ENCODE measurements around the gene CH25H. TPM values are rescaled to one million over a fixed set of nuclear protein-coding genes. Genes with fewer than 3 reads are reported as not detected.
"Not testable (repeated sequence)": the region's sequence is repeated elsewhere in the genome, so short reads cannot be mapped to it uniquely, and the experiment has no call there.

CH25H gene
- total RNA-seq, 1 donor = 2.2 TPM

GRCh38 chr10:89183571-89183970, 23.5 kb downstream of the CH25H start:
- DNase-seq (ENCODE audit: low read depth) = peak; percentile 25
- no peak overlapping the region for H3K4me3 ChIP-seq (ENCODE audit: low read depth, low read length)
- TF ChIP-seq, protein P1, sequence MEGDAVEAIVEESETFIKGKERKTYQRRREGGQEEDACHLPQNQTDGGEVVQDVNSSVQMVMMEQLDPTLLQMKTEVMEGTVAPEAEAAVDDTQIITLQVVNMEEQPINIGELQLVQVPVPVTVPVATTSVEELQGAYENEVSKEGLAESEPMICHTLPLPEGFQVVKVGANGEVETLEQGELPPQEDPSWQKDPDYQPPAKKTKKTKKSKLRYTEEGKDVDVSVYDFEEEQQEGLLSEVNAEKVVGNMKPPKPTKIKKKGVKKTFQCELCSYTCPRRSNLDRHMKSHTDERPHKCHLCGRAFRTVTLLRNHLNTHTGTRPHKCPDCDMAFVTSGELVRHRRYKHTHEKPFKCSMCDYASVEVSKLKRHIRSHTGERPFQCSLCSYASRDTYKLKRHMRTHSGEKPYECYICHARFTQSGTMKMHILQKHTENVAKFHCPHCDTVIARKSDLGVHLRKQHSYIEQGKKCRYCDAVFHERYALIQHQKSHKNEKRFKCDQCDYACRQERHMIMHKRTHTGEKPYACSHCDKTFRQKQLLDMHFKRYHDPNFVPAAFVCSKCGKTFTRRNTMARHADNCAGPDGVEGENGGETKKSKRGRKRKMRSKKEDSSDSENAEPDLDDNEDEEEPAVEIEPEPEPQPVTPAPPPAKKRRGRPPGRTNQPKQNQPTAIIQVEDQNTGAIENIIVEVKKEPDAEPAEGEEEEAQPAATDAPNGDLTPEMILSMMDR (IDR thresholded peaks at IDR 0.05; ENCODE audit: insufficient read depth, low read length) = no peak

DNA sequence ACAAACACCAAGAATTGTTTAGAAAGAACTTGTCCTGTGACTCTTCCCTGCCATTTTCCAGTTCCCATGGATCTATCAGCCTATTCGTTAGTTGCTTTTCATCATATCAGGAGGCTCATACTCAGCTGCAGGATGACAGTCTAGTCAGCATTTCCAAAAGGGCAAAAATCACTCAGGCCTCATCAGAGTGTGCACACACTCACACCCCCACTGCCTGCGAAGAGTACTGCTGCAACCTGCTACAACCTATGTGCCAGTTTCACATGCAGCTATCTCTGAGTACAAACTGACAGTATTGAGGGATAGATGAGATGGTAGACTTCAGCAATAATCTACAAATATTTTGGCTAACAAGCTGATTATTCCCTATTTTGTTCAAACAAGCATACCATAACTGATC, 24.2 kb downstream of the CH25H start:
- DNase-seq (ENCODE audit: low read depth) = no peak
- H3K4me3 ChIP-seq (ENCODE audit: low read depth, low read length) = no peak overlapping the region
- TF ChIP-seq, protein P1 (IDR thresholded peaks at IDR 0.05; ENCODE audit: insufficient read depth, low read length) = no peak

GRCh38 chr10:89175816-89176215, 31.3 kb downstream of the CH25H start:
- H3K4me3 ChIP-seq (ENCODE audit: low read depth, low read length) = no peak overlapping the region
- TF ChIP-seq, protein P1 (IDR thresholded peaks at IDR 0.05; ENCODE audit: insufficient read depth, low read length) = no peak
- peak; percentile 14 for DNase-seq (ENCODE audit: low read depth)

DNA sequence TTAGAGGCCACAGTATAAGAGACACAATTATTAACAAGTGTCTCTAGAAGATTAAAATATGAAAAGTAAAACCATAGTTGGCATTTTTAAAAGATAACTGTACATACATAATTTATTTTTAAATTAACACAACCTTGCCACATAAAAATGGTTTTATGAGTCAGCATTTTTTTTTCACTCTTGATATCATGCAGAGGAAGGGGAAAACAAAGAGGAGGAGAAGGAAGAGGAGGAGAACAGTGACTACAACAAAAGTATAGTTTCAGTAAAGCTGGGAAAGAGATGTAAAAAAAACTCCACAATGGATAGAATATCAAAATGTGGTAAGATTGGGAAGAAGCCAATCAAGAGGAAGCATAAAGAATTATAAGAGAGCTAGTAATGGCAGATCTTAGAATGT, 34.0 kb downstream of the CH25H start:
- H3K4me3 ChIP-seq (ENCODE audit: low read depth, low read length) = no peak overlapping the region
- TF ChIP-seq, protein P1 (IDR thresholded peaks at IDR 0.05; ENCODE audit: insufficient read depth, low read length) = no peak
- peak; percentile 21 for DNase-seq (ENCODE audit: low read depth)

DNA sequence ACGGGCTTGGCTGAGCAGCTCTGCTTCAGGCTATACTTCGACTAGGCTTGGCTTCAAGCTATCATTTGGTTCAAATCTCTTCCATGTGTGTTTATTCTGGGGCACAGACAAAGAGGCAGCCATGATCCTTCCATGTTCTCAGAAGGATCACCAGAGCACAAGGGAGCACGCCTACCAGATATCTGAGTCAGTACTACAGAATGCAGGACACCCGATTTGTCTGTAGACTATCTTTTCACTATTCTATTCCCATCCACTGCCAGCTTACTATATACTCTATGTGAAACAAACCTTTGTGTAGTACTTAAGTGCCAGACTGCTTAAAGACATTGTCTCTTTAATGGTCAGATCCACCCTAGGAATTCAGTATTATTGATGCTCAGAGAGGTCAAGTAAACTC, 35.1 kb downstream of the CH25H start:
- DNase-seq (ENCODE audit: low read depth) = peak; percentile 16
- H3K4me3 ChIP-seq (ENCODE audit: low read depth, low read length) = no peak overlapping the region
- TF ChIP-seq, protein P1 (IDR thresholded peaks at IDR 0.05; ENCODE audit: insufficient read depth, low read length) = no peak

DNA sequence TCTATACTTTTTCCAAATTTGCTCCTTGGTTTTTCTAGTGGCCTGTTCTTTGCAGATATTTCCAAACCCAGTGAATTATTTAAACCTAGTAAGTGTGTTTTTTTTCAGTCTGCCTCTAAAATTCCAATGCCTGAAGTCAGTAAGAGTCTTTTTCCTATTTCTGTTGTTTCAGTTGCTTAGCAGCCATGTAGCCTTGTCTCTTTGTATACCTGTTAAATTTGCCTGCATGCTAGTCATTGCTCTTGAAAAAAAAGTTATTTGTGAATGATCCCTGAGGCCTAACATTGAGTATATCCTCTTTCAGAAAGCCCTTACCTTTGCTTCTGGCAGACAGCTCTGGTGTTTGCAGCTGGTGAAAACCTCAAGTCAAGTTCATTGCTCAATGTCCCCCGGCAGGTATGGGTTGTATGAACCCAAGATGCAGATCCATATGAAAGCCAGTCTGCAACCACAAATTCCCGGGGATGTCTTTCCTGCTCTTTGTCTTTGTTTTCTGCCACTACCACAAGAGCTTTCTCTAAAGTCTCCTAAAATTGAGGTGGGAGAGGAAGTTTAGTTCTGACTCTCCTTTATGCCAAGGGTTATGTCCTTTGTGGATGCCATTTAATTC, 35.7 kb downstream of the CH25H start:
- TF ChIP-seq, protein P1 (IDR thresholded peaks at IDR 0.05; ENCODE audit: insufficient read depth, low read length) = no peak
- H3K4me3 ChIP-seq (ENCODE audit: low read depth, low read length) = no peak overlapping the region
- DNase-seq (ENCODE audit: low read depth) = no peak

- not testable (repeated sequence) for DNase-seq (ENCODE audit: low read depth); H3K4me3 ChIP-seq (ENCODE audit: low read depth, low read length)
Measured at GRCh38 chr10:89168354-89168900, 38.7 kb downstream of the CH25H start.
